Superior temporal gyrus (tissue), 1 donor: ENCODE results near the gene ZBTB46.
"Not testable (repeated sequence)": the region's sequence is repeated elsewhere in the genome, so short reads cannot be mapped to it uniquely, and the experiment has no call there.

ENCODE experiments used
- DNase-seq: peaks from one replicate; pipeline ENCODE4 v3.0.0-alpha.2; 2016; ENCODE audit errors: extremely low spot score

ZBTB46 gene

GRCh38 chr20:63735859-63736718 lies 95.0 kb downstream of the ZBTB46 start, which contains the start of gene LIME1:
Gene LIME1, plus strand, starts transcription at chr20:63736664. Its CDS starts 886 bp downstream, at chr20:63737550.
- DNase-seq, result no peak

- no peak for DNase-seq
These were observed 95.9 kb downstream of the ZBTB46 start for GRCh38 chr20:63734946-63735858.

- DNase-seq, result no peak
These were observed 96.7 kb downstream of the ZBTB46 start for GRCh38 chr20:63734111-63734945.

- no peak for DNase-seq
These were observed 97.4 kb downstream of the ZBTB46 start for GRCh38 chr20:63733579-63734081.

GRCh38 chr20:63733117-63733516 lies 97.9 kb downstream of the ZBTB46 start:
- no peak for DNase-seq

GRCh38 chr20:63732118-63733095 lies 98.7 kb downstream of the ZBTB46 start:
- DNase-seq, result no peak

GRCh38 chr20:63731410-63731809 lies 99.7 kb downstream of the ZBTB46 start:
- DNase-seq, result no peak

- not testable (repeated sequence) for DNase-seq
These were observed 100.8 kb downstream of the ZBTB46 start for GRCh38 chr20:63730189-63730733.

- DNase-seq, result not testable (repeated sequence)
These were observed 108.0 kb downstream of the ZBTB46 start for GRCh38 chr20:63722967-63723622.

- no peak for DNase-seq
These were observed 112.1 kb downstream of the ZBTB46 start for GRCh38 chr20:63718996-63719395.

GRCh38 chr20:63714858-63715257 lies 116.2 kb downstream of the ZBTB46 start:
- no peak for DNase-seq

GRCh38 chr20:63712191-63712590 lies 118.9 kb downstream of the ZBTB46 start:
- DNase-seq, result no peak

- DNase-seq, result no peak
These were observed 119.9 kb downstream of the ZBTB46 start for GRCh38 chr20:63711085-63711645.

GRCh38 chr20:63709149-63709527 lies 121.9 kb downstream of the ZBTB46 start:
- DNase-seq, result no peak

- DNase-seq, result no peak
These were observed 122.5 kb downstream of the ZBTB46 start for GRCh38 chr20:63708301-63709148.

GRCh38 chr20:63707558-63708300 lies 123.3 kb downstream of the ZBTB46 start, which contains the start of the genes ARFRP1 and ZGPAT:
Gene ARFRP1, minus strand, starts transcription at chr20:63707976. Its CDS starts 885 bp downstream, at chr20:63707091.
Gene ZGPAT, plus strand, starts transcription at chr20:63708039. Its CDS starts 542 bp downstream, at chr20:63708581.
- DNase-seq, result peak; percentile 87
